ENCODE measurements around the gene TMEM139. TPM values are rescaled to one million over a fixed set of nuclear protein-coding genes. Genes with fewer than 3 reads are reported as not detected.

The TMEM139 gene
- 0.23 TPM for polyA plus RNA-seq (2013, experiment 1 of 2; ENCODE audit: insufficient read length)
- 0.41 TPM for polyA plus RNA-seq (2013, experiment 2 of 2; ENCODE audit: insufficient read length)

DNA sequence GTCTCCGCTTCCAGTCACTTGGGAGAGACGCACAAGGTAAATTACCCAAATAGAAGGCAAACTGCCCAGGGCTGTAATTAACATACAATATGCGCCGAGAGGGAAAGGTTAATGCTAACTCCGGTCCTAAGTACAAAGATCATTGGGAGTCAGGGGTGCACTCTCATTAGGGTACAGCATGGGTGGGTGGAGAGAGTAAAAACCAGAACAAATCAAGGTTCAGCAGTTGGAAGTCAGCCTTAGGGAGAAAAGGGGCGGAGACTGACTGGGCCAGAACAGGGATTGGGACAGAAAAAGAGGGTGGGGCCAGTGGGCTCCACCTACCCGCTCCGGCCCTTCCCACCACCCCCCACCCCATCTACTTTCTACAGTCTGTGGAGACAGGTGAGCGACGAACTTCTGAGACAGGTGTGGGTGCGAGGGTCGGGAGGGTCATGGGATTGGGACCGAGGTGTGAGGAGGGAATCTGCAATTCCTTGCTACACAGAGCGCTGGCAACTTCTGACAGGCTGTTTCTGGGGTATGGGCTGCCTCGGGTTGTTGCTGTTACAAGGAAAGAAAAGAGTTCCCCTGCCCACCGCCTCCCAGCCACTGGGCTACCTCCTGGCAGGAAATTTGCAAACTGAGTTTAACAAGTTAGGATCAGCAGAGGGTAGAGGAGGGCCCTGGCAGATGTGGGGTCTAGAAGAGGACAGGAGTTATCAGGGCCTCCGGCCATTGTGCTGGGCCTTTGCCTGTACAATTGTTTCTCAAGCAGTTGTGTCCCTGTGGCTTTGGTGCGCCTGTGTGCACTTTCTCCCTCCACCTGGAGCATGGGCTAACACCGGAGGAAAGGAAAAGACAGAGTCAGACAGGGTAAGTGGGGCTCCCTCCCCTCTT lies at the start of gene TMEM139:
Gene TMEM139 (plus strand): TSS at position 368 of the 879 bp plus-strand sequence. CDS start 1,000 bp downstream, outside the sequence.
- DNase-seq = no peak

DNA sequence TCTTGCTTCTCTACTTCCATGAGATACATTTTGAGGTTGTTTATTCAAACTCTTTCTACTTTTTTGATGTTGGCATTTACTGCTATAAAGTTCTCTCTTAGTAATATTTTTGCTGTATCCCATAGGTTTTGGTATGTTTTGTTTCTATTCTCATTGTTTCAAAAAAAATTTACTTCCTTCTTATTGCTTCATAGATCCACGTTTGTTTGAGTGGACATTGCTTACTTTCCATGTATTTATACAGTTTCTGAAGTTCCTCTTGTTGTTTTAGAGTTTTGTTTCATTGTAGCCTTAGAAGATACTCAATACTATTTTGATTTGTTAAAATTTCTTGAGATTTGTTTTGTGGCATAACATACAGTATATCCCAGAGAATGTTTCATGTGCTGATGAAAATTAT lies 49.2 kb upstream of the TMEM139 start:
- DNase-seq = no peak

DNA sequence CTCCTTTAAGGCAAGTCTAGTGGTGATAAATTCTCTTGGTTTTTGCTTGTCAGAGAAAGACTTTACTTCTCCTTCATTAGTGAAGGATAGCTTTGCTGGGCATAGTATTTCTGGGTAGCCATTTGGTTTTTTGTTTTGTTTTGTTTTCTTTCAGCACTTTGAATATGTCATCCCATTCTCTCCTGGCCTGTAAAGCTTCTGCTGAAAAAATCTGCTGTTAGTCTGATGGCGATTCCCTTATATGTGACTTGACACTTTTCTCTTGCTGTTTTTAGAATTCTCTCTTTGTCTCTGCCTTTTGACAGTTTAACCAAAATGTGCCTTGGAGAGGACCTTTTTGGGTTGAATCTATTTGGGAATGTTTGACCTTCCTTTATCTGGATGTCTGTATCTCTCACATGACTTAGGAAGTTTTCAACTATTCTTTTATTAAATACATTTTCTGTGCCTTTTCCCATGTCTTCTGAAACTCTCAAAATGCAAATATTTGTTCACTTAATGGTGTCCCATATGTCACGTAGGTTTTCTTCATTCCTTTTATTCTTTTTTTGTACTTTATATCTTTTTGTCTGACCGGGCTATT lies 48.3 kb upstream of the TMEM139 start:
- no peak for DNase-seq

DNA sequence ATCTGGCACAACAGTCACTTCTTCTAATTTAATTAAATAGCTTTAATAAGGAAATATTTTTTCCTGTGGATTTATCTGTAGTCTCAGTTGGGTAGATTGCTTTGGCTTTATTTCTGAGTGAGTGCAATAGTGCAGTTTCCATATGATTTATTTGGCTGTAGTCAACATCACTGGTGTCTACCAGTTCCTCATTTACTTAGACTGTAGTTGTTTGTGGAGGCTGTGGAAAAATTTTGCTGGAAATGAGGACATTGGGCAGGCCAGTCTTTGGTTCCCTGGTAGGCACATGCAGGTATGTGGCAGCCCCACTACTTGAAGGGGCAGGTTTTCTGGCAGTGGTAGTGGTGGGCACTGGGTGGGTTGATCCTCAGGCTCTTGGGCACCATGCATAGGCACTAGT lies 47.4 kb upstream of the TMEM139 start:
- no peak for DNase-seq

DNA sequence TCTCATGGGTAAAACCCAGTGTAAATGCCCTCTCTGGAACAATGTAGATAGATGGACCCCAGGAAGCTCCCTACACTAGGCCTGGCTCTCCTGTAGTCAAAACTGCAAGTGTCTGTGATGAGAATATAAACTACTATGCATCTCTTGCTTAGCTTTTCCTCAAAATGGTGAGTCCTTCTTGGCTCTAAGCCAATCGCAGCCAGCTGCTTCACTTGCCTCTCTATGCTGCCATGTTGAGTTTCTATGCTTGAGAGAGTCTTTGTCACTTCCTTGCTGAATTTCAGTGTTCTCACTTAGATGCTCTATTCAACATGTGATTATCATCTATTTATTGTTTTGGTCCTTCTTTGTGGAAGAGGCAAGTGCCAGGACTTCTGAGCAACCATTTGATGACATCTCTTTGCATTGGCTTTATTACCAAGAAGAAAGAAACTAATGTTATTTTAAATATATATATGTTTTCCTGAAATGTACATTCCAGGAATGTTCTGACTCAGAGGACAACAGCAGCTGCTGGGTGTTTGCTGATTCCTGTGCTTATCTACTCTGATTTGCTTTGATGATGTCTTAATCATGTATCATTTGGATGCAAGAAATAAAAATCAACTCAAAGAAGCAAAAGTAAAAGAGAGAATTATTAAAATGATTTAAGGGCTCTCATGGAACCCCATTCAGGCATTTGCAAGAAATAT lies 46.3 kb upstream of the TMEM139 start:
- peak; percentile 43 for DNase-seq

DNA sequence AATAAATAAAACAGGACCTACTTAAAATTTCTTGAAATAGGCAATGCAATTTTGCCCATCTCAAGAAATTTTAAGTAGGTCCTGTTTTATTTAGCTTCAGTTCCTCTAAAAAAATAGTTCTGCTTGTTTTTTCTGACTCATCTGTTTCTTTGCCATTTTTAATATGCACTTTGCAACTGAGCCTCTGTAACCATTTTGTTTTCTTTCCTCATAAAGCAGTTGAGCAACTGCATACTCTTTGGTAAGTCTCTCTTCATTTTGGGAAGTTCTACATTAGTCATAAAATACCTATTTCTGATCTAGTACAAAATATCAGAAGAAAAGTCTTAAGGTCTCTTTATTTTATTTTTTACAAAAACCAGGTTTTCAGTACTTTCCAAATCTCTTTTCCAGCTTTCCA lies 44.9 kb upstream of the TMEM139 start:
- peak; percentile 58 for DNase-seq

DNA sequence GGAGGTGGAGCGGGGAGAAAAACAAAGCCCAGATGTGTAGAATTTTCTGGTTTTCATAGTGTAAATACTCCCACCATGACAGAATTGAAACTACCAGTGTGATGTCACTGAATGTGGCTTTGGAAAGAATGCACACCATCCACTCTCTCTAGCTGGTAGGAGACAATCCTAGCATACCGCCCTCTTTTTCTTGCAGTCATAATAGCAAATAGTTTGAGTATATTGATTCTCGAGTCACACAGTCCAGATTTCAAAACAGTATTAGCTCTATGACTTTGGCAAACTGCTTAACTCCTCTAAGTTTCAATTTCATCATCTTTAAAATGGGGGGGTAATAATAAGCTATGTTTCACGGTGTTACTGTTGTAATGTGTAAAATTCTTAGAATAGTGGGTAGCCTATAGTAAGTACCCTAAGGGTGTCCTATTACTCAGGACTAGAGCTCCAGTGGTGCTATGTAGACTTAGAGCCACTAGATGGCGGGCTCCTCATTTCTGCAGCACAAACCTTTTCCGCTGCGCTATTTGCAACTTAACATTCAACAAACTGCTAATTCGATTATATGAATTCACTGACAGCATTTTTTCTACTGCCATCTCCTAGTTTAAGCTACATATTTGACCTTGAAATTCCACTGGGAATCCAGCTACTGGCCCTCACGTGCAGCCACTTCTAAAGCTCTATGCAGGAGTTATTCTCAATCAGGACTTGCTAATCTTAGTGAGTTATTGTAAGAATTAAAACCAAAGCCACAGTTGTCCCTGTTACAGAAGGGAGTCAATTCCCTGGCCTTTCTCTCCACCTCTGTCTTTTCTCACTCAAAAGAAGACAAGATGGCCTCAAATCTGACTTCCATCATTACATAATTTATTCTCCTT lies 44.2 kb upstream of the TMEM139 start:
- DNase-seq = peak; percentile 96

DNA sequence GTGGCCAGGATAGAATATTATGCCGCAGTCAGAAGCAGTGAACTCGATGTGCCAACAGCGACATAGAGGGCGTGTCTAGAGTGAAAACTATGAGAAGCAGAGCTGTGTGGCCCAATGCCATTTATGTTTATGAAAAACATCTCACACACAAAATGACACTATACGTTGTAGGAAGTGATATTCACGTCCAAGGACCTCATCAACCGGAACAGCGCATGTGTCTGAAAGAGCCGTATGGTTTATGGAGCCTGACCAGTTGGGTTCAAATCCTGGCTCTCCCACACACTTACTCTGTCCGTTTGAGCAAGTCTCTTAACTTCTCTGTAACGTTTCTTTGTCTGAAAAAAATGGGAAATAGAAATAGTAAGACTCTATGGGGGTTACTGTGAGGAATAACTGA lies 42.5 kb upstream of the TMEM139 start:
- DNase-seq = no peak

DNA sequence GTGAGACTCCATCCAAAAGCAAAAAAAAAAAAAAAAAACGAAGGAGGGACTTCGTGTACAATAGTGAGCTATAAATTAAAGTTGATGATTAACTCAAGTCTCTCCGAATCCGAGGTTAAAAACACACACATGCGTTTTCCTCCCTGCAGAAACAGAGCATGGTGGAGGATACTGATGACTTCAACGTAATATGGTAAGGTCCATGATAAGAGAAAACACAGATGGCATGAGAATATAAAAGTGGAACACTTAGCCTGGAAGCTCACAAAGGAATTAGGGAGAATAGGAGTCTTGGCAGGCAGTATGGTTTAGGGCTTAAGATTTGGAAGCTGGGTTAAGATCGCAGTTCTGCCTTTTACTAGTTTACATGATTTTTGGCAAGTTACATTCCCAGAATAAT lies 41.6 kb upstream of the TMEM139 start:
- DNase-seq = no peak

DNA sequence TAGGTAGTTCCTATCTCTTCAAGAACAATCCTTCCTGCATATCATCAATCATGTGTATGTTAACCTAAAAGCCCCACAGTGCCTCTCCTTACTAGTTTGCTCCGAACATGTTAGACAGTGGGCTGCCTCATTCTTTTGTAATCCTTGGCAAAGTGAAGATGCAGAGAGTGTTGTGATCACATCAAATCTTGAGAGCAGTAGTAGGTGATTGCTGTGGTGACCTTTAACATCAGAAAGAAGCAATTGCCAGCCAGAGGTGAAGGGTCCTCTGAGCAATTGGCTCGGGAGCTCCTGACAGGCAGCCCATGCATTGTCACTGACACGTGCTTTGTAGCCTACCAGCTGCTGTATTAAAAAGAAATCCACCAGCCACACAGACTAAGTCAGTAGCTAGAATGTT lies 41.1 kb upstream of the TMEM139 start:
- no peak for DNase-seq

DNA sequence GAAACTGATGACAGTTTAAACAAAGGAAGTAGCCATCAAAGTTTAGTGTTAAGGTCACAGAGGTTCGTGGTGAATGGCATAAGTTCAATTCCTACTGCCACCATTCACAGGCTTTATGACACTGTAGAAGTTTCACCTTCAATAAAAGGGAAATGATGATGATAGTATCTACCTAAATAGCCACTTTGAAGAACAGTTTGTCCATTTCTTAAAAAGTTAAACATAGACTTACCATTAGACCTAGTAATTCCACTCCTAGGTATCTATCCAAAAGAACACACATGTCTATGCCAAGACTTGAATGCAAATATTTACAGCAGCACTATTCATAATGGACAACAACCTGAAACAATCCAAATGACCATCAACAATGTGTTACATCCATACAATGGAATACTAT lies 40.4 kb upstream of the TMEM139 start:
- DNase-seq = no peak

DNA sequence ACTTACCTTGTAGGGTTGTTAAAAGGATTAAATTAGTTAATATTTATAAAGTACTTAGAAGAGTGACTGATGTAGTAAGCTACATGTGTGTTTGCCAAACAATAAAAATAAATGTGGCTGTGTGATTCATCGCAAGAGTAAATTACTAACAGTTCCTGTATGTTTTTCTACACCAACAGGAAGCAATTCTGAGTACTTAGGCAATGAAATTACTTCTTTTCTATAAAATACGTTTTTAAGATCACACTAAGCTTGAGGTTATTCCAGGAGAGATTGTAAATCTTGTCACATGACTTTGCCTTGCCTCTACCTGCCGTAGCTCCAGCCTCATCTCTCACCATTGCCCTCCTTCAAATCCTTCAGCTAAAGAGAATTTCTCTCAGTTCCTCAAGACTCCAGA lies 39.6 kb upstream of the TMEM139 start:
- DNase-seq = peak; percentile 25

DNA sequence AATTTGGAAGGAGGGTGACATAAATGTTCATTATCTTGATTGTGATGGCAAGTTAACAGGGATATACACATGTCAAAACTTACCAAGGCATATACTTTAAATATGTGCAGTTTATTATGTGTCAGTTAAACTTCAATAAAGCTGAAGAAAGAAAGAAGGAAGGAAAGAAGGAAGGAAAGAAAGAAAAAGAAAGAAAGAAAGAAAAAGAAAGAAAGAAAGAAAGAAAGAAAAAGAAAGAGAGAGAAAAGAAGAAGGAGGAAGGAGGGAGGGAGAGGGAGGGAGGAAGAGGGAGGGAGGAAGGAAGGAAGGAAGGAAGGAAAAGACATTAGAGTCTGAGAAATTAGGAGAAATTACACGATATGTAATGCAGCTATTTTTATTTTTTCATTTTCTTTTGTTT lies 37.4 kb upstream of the TMEM139 start:
- no peak for DNase-seq

DNA sequence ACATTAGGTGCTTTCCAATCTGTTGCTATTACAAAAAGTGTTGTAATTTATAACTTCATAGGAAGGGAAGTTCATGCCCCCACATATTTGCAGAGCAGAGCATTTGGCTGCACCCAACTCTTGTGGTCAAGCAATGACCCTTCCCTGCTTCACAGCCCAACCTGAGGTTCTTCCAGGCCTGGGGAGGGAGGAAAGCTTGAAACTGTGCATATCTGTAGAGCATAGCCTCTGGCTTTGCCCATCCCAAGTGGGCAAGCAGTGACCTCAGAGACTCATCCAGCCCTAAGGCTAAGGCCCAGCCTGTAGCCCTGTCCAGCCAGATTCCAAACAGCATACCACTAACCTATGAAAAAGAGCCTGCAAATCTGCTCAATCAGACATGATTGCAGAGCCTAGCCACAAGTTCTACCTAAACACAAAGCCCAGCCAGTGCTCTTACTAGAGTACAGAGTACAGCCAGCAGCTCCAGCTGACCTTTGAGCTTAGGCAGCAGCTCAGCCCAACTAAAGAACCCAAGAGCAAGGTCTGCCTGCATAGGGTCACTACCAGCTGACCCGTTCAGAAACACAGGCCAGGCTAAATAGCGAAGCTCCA lies 35.9 kb upstream of the TMEM139 start:
- DNase-seq = no peak

DNA sequence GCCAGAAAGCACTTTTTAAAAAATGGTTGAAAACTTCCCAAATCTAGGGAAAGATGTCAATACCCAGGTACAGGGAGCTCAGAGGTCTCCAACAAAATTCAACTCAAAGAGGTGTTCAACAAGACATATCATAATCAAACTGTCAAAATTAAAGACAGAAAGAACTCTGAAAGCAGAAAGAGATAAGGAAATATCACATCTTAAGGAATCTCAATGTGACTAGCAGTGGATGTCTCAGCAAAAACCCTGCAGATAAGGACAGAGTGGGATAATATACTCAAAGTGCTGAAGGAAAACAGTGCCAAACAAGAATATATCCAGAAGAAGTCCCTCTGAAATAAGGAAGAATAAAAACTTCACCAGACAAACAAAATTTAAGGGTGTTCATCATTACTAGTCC lies 34.6 kb upstream of the TMEM139 start:
- no peak for DNase-seq

DNA sequence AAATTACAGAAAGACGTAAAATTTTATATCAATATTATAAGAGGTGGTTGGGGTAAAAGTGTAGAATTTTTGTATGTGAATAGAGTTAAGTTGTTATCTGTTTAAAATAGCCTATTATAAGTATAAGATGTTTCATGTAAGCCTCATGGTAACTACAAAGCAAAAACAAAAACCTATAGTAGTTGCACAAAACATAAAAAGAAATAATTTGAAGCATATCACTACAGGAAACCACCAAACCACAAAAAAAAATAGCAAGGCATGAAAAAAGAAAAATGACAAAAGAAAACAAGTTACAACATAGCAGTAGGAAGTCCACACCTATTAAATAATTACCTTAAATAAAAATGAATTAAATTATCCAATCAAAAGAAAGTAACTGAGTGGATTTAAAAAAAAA lies 33.9 kb upstream of the TMEM139 start:
- DNase-seq = no peak

DNA sequence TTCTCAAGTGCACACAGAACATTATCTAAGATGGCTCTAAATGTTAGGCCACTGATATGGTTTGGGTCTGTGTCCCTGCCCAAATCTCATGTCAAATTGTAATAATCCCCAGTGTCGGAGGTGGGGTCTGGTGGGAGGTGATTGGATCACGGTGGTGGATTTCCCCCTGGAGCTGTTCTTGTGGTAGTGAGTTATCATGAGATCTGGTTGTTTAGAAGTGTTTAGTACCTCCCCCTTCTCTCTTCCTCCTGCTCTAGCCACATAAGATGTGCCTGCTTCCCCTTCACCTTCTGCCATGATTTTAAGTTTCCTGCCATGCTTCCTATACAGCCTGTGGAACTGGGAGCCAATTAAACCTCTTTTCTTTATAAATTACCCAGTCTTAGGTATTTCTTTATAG lies 32.8 kb upstream of the TMEM139 start:
- no peak for DNase-seq

DNA sequence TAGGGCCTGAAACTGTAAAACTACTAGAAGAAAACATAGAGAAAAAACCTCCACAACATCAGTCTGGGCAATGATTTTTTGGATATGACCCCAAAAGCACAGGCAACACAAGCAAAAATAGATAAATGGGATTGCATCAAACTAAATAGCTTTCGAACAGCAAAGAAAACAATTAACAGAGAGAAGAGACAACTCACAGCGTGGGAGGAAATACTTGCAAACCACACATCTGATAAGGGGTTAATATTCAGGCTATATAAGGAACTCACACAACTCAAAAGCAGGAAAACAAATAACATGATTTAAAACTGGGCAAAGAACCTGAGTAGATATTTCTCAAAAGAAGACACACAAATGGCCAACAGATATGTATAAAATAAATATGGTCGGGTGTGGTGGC lies 29.2 kb upstream of the TMEM139 start:
- no peak for DNase-seq

DNA sequence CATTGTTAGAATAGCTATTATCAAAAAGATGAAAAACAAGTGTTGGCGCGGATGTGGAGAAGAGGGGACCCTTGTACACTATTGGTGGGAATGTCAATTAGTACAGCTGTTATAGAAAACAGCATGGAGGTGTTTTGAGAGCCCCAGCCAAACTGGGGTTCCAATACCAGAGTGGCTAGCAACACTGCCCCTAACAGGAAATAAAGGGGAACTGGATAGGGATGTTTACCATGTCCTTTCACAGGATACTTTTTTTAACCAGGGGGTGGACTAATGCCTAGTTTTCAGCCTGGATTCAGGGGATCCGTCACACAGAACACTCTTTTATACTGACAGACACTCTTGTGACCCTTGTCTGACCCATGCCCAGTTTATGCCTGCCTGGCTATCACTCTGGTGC lies 28.4 kb upstream of the TMEM139 start:
- DNase-seq = no peak

DNA sequence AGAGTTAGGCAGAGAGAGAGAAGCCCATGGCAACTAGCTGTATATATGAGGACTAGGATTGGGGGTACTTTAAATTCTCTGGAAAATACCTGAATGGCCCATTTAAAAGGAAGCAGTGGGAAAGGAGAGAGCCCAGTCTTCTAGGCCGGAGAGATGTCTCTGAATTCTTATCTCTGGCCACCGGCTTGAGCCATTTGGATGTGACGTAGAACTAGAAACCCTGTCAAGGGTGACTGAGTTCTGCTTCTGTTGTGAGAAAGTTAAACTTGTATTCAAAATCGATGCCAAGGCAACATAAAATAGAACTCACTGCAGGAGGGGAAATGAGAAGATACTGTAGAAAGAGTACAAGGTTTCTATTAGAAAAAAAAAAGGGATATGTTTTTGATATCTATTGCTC lies 27.8 kb upstream of the TMEM139 start:
- DNase-seq = no peak

DNA sequence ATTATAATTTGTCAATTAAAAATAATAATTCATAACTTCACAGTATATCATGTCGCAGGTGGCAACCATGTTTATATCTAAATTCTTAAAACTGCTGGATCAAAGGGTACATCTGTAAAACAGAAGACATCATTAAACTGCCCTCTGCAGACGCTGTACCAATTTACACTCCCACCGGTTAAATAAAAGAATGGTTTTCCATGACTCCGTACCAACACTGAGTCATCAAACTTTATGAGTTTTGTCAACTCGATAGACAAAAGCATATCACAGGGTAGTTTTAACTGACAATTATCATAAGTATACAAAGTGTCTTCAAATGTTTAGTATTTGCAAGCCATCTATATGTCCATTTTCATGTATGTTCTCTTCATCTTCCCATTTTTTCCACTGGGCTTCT lies 27.3 kb upstream of the TMEM139 start:
- DNase-seq = no peak

DNA sequence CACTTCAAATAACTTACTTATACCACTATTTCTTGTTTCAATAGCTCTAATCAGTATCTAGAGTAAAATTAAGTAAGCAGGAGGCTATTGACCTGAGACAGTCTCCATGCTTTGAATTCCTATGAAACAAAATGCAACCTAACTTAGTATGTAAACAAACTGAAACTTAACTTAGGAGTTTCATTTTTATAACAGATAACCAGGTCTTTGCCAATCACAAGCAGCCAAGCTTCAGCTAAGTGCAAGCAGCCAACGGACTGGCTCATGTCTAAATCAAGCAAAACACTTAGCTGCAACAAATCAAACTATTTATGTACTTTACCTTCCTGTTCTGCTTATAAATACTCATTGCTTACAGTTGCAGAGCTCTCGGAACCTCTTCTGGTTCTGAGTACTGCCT lies 25.9 kb upstream of the TMEM139 start:
- no peak for DNase-seq

Measured in fibroblast of skin of scalp (primary cell).